ENCODE results near the gene GABPB2.

Gene GABPB2

DNA sequence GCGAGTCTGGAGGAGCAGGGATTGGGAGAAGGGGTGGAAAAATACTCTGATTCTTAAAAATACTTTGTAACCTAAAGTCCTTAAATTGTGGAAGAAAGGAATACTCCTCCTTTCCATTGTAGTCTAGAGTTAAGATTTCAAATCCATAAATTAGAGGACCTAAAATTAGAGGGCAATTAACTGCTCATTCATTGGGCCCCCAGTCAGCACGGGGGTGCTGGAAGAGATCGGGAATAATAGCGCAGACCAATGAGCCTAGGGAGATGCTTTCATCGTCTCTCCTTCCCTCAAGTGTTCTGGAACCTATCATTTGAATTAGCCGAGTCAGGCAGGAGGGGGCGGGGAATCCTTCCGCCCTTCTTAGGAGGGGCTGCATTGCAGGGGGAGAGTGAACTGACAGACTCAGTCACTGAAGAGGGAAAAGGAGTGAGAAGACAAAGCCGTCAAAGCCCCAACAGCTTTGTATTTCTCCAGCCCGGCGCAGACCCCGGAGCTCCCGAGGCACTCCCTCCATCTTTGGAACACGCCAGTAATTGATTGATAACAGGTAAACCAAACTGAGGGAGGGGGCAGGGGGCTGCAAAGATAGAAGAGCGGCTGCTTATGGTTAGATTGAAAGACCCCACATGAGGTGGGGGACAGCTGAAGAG is 10.4 kb upstream of the GABPB2 start, which contains the start of gene MLLT11:
MLLT11 (plus strand) TSS at position 391 of the 650 bp plus-strand sequence. CDS start 6,828 bp downstream, outside the sequence.
- DNase-seq (ENCODE audit: low read depth): peak; percentile 62

DNA sequence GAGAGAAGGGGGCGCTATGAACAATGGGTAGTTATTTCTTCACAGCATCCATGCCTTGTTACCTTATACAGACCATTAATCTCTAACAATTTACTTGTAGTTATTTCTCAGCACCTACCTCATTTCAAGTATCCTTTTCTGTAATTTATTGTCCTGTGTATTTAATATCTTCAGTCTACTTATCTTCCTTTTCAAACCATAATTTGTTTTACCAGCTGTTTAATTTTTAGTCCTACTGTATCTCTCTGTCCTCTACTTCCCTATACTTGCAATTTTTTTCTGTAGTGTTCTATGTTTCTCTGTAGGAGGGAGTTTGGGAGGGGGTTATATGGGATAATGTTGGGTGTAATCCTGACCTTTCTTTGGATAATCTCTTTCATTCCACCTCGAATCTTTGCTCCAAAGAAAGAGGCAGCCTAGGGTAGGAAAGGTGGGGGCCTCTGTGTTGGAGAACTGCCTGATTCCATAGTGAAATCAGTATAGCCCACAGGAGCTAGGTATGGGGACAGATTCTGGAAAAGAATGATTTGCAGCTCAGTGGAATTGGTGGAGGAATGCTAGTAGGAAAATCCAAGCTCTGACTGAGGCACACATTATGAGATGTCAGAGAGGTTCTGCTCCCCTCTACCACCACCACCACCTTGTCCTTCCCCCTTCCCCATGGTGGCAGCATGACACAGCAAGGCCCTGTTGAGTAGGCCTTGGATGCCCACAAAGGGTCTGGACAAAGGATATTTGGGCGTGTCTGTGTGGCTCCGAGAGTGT is 9.7 kb upstream of the GABPB2 start:
- no peak for DNase-seq (ENCODE audit: low read depth)

DNA sequence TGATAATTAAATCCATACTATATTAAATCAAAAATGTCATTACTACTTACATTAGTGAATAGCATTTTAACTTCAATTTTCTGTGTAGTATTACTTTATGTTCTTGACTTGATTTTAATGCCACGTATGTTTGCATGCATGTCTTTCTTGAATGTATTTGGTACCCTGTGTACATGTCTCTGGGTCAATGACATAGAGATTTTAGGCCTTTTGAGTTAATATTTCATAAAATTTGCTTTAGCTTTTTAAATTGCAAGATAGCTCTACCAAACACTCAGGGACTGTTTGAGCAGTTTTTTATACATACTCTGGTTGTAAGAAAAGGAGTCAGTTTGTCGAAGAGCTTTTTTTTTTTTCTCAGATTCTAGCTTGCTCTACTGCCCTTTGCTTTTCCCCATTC is 8.9 kb upstream of the GABPB2 start:
- DNase-seq (ENCODE audit: low read depth): no peak

DNA sequence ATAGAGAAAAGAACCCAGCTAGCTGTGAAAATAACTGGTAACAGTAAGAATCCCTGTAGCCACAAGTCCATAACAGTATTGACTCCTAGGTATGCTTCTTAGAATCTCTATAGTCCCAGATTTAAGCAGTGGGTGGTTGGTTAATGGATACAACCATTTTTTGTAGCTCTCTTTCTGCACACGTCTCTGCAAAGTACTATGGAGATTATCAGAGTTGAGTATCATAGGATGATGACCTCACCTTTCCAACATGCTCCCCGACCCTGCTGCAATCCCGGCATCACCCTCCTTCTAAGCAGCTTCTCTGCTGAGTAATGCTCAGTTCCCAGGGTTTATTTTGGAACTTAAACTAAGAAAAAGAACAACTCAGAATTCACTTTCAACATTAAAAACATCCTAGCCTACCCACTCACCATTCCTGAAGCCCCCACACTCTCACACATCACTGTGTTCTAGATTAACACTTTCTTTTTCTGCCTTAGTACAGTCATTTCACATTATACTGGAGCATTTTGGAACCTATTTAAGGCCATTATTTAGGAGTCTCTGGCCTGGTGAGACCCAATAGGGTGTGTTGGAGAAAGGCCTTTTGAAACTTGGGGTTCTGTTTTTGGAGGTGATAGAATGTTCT is 7.7 kb upstream of the GABPB2 start:
- DNase-seq (ENCODE audit: low read depth): peak; percentile 90

DNA sequence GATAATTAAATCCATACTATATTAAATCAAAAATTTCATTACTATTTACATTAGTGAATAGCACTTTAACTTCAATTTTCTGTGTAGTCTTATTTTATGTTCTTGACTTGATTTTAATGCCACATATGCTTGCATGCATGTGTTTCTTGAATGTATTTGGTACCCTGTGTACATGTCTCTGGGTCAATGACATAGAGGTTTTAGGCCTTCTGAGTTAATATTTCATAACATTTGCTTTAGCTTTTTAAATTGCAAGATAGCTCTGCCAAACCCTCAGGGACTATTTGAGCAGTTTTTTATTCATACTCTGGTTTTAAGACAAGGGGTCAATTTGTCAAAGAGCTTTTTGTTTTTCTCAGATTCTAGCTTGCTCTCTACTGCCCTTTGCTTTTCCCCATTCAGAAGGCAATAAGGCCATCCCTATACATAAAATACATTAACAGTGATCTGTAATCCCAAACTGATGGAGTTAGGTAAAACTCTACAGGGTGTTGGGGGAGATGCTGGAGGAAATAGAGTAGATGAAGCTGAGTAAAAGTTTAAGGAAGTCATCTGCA is 5.4 kb upstream of the GABPB2 start:
- DNase-seq (ENCODE audit: low read depth): no peak

DNA sequence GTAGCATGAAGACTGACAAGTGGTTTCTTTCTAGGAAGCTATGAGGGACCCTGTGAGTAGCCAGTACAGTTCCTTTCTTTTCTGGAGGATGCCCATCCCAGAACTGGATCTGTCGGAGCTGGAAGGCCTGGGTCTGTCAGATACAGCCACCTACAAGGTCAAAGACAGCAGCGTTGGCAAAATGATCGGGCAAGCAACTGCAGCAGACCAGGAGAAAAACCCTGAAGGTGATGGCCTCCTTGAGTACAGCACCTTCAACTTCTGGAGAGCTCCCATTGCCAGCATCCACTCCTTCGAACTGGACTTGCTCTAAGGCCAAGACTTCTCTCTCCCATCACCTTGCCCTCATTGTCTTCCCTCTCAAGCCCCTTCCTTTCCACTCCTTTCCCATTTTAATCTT is 3.4 kb upstream of the GABPB2 start:
- DNase-seq (ENCODE audit: low read depth): no peak

DNA sequence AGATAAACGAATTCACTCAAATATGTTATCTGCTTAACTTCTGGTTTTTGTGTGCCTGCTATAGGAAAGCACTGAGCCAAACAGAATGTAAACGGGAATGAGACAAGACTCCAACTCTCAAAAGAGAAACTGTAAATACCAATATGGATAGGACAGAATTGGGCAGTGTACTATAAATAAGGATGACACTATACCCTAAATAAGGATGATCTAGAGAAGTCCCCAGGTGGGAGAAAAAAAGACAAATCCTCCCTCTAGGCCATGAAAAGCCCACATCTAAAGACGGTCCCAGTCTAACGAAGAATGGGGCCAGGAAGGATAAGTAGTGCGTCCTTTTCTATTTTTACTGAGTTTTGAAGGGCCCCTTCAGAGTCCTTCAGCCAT is 1.5 kb upstream of the GABPB2 start:
- no peak for DNase-seq (ENCODE audit: low read depth)

DNA sequence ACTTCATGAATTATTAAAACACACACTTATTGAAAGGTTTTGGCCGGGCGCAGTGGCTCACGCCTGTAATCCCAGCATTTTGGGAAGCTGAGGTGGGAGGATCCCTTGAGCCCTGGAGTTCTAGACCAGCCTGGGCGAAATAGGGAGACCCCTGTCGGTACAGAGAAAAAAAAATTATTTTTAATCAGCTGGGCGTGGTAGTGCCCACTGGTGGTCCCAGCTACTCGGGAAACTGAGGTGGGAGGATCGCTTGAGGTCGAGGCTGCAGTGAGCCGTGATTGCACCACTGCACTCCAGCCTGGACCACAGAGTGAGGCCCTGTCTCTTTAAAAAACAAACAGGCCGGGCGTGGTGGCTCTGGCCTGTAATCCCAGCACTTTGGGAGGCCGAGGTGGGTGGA is 1.7 kb downstream of the GABPB2 start:
- no peak for DNase-seq (ENCODE audit: low read depth)

DNA sequence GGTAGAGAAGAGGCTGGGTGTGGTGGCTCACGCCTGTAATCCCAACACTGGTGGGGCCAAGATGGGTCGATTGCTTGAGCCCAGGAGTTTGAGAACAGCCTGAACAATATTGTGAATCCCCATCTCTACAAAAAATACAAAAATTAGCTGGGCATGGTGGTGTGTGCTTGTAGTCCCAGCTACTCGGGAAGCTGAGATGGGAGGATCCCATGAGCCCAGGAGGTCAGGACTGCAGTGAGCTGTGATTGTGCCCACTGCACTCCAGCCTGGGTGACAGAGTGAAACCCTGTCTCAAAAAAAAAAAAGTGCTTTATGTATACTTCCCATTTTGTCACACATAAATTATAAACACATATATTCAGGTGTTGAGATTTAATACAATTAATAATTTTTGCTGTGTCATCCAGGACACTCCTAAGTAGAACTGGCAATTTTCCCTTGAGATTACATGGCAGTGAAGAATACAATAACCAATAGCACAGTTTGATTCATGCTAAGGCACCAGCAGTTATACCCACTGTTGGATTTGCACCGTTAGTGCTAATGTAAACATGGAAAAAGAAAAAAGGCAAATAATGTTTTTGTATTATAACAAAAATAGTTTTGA is 15.5 kb downstream of the GABPB2 start:
- no peak for DNase-seq (ENCODE audit: low read depth)

DNA sequence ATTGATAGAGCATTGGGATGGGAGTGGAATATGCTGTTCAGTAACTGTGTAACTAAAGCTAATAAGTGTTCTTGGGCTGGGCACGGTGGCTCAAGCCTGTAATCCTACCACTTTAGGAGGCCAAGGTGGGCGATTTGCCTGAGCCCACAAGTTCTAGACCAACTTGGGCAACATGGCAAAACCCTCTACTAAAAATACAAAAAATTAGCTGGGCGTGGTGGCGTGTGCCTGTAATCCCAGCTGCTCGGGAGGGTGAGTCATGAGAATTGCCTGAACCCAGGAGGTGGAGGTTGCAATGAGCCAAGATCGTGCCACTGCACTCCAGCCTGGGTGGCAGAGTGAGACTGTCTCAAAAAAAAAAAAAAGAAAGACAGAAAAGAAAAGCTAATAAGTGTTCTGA is 26.9 kb downstream of the GABPB2 start:
- peak; percentile 8 for DNase-seq (ENCODE audit: low read depth)

DNA sequence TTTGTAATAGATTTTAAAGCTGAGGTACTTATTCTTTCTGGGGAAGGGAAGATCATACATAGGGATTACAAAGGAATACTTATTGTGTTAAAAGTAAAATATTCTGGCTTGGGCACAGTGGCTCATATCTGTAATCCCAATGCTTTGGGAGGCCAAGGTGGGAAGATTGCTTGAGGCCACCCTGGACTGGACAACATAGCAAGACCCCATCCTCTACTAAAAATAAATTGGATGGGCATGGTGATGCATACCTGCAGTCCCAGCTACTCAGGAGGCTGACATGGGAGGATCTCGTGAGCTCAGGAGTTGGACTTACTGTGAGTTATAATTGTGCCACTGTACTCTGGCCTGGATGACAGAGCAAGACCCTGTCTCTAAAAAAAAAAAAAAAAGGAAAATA is 27.6 kb downstream of the GABPB2 start:
- no peak for DNase-seq (ENCODE audit: low read depth)

DNA sequence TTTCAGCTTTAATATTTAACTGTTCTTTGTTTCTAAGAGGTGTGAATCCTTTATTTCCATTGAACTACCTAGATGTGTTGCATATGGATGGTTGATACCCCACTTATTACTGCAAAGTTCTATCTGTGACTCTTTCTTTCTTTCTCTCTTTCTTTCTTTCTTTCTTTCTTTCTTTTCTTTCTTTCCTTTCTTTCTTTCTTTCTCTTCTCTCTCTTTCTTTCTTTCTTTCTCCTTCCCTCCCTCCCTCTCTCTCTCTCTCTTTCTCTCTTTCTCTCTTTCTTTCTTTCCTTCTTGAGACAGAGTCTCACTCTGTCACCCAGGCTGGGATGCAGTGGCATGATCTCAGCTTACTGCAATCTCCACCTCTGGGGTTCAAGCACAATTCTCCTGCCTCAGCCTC is 34.1 kb downstream of the GABPB2 start:
- DNase-seq (ENCODE audit: low read depth): no peak

DNA sequence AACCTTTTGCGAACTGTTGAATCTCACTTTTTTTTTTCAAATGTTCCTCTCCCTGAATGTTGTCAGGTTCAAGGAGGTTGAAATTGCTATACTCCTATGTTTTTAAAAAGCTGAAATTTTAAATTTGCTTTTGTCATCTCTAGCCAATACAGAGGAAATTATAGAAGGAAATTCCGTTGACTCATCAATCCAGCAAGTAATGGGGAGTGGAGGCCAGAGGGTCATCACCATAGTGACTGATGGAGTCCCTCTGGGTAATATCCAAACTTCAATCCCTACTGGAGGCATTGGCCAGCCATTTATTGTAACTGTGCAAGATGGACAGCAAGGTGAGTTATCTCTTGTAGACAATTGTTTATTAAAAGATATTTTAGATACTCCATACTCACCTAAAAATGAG is 36.3 kb downstream of the GABPB2 start:
- peak; percentile 54 for DNase-seq (ENCODE audit: low read depth)

DNA sequence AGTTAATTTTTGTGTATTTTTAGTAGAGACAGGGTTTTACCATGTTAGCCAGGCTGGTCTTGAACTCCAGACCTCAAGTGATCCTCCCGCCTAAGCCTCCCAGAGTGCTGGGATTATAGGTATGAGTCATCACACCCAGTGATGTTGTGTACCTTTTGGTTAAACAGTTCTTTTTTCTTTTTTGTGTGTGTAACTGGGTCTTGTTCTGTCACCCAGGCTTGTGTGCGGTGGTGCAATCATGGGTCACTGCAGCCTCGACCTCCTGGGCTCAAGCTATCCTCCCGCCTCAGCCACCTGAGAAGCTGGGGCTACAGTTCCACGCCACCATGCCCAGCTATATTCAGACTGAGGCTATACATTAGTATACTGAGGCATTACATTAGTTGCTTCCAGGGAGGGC is 37.8 kb downstream of the GABPB2 start:
- DNase-seq (ENCODE audit: low read depth): no peak

DNA sequence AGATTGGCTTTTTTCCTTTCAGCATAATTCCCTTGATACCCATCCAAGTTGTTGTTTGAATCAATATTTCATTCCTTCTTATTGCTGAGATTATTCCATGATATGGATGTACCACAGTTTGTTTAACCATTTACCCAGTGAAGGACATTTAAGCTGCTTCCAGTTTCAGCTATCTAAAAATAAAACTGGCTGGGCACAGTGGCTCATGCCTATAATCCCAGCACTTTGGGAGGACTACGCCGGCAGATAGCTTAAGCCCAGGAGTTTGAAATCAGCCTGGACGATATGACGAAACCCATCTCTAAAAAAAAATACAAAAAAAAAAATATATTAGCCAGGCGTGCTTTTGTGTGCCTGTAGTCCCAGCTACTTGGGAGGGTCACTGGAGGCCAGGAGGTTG is 43.3 kb downstream of the GABPB2 start:
- DNase-seq (ENCODE audit: low read depth): no peak

DNA sequence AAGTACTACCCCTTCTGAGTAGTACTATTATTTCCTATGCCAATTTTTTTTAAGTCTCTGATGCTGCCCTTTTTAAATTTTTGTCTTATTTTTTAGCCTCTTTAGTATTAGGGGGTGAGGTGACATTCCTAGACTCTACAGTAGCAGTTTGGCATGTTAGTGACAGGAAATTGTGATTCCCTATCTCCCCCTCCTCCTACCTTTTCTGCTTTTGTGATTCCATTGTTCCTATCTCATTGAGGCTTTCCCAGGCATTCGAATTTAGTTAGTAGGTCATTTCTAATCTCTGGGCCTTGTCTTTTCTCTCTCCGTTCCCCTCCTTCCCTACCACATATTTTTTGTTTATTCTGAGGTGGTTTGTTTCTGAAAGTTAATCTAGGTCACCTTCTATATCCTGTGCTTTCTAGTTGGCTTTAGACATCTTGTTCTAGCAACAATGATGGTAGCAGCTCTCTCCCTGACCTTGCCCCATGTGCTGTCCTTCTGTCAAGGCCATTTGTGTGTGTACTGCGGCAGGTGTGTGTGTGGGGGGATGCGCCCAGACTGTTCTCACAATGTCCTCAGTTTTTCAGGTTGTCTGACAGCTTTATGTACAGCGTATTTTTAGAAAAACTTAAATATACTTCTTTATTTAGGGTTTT is 54.3 kb downstream of the GABPB2 start:
- no peak for DNase-seq (ENCODE audit: low read depth)

DNA sequence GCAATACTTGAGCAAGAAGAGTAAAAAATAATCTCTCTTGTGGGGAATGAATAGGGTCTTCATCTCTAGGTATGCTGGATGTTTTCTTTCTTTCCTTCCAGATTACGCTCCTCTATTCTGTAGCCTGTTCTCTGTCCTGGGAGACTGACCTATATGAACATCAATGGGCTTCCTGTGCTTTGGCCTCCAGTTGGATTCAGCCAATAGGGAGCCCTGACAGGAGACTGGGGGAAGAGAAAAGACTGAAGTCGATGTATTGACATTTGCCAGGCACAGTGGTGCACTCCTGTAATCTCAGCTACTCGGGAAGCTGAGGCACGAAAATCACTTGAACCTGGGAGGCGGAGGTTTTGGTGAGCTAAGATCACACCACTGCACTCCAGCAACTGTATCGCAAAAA is 58.2 kb downstream of the GABPB2 start:
- DNase-seq (ENCODE audit: low read depth): no peak

DNA sequence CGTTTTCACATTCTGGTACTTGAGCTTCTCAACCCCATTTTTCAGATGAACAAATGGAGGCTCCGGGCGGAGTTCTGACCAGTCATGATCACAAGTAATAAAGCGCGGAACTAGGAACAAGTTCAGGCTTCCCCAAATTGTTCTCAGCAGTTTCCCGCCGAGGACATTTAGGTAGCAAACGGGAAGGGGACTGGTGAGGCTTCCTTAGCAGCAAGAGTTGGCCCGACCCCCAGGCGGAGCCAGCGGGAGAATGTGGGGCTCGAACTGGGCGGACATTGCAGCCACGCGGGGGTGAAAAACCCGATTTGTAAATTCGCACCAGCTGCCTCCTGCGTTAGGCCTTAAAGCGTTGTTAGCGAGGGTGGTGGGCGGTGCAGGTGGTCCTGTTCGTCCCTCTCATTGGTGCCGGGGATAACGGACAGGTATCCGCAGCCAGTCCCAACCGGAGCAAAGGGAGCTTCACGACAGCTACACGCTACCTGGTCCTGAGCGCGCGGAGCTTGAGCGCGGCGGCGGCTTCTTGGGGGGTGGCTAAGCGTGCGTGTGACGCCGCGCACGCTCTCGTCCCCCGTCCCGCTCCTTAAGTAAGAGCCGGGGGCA is 60.5 kb downstream of the GABPB2 start:
- DNase-seq (ENCODE audit: low read depth): peak; percentile 86

DNA sequence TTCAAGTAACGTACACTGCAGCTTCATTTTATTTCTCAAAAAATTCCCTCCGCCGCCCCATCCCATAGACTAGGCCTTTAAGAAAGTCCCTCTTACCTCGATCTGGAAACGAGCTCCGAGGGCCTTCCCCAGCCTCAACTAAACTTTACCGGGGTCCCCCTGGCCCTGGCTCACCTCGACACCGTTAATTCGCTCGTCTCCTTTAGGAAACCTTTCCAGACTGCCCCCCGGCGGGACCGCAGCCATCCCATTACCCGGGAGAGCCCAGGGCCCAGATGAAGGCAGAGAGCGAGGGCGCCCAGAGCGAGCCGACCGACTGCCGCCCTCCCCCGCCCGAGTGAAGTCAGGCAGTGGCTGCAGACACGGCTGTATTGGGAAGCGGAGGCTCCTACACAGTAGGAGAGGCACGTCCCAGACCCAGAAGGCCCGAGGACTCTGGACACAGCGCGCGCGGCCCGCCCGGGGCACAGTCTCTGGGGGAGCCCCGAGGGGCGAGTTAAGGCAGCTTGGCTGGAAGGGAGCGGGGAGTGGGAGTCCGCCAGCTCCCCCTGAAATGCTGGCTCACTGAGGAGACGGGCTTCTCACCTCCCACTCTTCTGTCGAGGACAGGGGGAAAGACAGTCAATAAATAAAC is 61.3 kb downstream of the GABPB2 start:
- DNase-seq (ENCODE audit: low read depth): no peak

DNA sequence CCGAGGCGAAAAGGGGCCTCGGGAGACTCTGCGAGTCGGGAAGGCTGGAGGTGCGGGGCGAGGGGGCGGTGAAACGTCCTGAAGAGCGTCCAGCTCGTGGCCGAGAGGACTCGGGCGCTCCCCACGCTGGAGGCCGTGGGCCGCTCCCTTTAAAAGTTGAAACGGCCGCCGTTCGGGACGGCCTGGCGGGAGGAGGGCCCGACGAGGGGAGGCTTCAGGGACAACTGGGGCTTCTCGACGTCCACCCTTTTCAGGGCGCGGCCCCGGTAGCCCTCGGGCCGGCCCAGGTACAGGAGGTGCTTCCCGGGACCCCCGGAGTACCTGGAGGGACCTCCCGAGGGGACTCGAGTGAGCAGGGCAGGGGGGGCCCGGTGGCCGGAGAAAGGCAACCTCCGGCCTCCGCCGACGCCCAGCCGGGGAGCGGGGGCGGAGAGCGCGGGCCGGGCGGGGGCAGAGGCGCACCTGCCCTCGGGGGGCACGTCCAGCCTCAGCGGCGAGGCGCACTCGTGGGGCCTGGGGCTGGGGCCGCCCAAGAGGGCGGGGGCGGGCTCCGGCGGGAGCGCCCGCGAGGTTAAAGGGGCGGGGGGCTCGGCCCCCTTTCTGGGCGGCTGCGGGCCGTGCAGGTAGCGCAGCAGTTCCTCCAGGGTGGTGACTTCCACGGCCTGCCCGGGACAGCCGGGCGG is 61.9 kb downstream of the GABPB2 start:
- DNase-seq (ENCODE audit: low read depth): no peak

All from EH (cell line).